Measurements from ENCODE around the gene MRGPRX4.
"Not testable (repeated sequence)": the region's sequence is repeated elsewhere in the genome, so short reads cannot be mapped to it uniquely, and the experiment has no call there.

Gene MRGPRX4

DNA sequence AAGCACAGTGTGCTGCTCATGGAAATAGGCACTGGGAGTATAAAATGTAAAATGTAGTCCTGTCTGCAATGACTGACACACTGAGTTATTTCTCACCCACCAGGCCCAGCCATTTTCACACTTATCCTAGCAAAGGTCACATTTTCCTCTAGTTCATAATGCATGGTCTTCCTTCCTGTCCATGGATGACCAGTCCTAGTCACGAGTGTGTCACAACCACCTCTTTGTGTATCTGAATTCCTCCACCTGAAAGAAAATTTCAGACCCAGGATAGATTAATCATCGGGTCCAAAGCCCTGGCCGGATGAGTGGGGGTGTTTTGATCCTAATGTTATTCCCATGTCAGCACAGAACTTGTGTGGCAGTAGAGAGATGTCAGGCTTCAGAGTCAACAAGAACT lies at the start of gene MRGPRX4:
TSS of gene MRGPRX4 (plus strand) at position 172 of the 400 bp plus-strand sequence. CDS start 420 bp downstream, outside the sequence.
- no peak for DNase-seq (ENCODE audit: low read depth in 2 of 2)

DNA sequence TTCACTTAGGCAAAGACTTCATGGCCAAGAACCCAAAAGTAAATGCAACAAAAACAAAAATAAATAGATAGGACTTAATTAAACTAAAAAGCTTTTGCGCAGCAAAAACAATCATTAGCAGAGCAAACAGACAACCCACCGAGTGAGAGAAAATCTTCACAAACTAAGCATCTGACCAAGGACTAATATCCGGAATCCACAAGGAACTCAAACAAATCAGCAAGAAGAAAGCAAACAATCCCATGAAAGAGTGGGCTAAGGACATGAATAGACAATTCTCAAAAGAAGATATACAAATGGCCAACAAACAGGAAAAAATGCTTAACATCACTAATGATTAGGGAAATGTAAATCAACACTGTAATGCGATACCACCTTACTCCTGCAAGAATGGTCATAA lies 41.5 kb upstream of the MRGPRX4 start:
- not testable (repeated sequence) for DNase-seq (ENCODE audit: low read depth in 2 of 2)

DNA sequence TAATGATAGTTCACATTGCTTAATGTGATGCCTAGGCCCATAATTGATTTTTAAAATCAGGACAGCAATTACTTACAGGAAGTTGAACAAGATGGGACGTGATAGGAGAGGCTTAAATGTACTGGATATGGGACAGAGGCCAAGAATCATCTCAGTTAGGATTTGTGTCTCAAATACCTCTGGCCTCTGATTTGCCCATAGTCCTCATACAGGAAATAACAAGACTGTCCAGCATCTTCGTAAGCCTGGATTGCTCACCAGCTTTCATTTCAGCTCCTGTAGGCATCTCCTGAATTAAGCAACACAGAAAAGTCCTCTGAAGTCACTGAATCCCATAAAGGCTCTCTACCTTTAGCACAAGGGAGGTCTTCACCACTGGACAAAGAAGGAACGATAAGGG lies 40.3 kb upstream of the MRGPRX4 start, which contains the start of gene MRGPRX3:
TSS of gene MRGPRX3 (plus strand) at position 231 of the 400 bp plus-strand sequence. CDS start 4,632 bp downstream, outside the sequence.
- no peak for DNase-seq (ENCODE audit: low read depth in 2 of 2)

DNA sequence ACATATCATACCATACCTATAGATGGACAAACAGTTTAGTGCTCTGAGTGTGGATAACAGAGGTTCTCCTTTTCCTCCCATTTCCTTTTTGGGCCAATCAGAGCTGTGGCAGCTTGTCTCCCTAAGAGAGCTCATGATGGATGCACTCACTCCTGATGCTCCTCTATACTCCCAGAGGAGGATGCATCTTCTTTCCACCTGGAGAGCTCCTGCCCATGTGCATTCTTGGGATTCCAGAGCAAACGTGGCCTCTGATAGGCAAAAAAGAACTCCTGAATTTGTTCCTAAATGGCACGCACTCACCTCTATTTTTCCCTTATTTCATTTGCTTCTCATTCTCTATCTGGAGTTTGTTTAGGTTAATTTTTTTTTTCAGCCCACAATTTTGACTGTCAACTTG lies 37.3 kb upstream of the MRGPRX4 start:
- no peak for DNase-seq (ENCODE audit: low read depth in 2 of 2)

DNA sequence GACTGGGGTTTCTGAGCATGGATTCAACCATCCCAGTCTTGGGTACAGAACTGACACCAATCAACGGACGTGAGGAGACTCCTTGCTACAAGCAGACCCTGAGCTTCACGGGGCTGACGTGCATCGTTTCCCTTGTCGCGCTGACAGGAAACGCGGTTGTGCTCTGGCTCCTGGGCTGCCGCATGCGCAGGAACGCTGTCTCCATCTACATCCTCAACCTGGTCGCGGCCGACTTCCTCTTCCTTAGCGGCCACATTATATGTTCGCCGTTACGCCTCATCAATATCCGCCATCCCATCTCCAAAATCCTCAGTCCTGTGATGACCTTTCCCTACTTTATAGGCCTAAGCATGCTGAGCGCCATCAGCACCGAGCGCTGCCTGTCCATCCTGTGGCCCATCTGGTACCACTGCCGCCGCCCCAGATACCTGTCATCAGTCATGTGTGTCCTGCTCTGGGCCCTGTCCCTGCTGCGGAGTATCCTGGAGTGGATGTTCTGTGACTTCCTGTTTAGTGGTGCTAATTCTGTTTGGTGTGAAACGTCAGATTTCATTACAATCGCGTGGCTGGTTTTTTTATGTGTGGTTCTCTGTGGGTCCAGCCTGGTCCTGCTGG lies 35.3 kb upstream of the MRGPRX4 start:
- no peak for DNase-seq (ENCODE audit: low read depth in 2 of 2)

DNA sequence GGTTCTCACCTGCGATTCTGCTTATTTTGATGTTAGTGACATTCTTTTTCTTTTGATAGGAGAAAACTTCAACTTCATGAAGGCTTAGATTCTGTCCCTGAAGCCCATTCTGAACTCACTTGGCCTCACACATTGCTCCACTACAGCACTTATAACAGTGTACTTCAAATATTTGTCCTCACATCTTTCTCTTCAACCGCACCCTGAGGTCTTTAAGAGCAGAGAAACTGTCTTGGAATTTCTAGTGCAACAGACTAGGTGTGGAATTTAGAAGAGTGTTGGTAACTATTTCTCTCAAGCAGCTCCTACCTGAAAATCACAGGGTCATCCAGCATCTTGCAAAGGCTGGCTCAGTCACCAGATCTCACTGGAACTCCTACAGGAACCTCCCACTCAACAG lies 32.5 kb upstream of the MRGPRX4 start:
- DNase-seq (ENCODE audit: low read depth in 2 of 2) = no peak

DNA sequence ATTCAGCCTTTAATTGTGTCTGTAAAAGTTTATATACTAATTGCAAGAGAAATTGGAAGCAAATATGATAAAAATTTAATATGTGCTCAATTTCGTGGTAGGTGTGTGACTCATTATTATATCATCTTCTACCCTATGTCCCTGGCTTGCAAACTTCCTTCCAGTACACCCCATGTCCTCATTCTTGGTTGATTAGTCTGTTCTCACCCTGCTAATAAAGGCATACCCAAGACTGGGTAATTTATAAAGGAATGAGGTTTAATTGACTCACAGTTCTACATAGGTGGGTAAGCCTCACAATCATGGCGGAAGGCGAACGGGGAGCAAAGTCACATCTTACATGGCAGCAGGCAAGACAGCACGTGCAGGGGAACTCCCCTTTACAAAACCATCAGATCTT lies 28.4 kb upstream of the MRGPRX4 start:
- DNase-seq (ENCODE audit: low read depth in 2 of 2) = no peak

DNA sequence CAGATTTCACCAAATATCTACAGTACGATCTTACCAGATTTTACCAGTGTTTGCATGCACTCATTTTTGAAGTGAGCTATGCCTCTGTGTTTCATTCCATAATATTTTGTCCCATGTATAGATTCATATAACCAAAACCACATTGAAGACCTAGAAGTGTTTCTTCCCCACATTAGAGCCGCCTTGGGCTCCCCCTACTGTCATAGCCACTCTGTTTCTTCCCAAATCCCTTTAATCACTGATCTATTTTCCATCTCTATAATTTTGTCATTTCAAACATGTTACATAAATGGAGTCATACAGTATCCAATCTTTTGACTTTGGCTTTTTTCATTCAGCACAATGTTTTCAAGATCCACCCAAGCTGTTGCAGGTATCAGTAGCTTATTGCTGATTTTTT lies 27.6 kb upstream of the MRGPRX4 start:
- DNase-seq (ENCODE audit: low read depth in 2 of 2) = no peak

DNA sequence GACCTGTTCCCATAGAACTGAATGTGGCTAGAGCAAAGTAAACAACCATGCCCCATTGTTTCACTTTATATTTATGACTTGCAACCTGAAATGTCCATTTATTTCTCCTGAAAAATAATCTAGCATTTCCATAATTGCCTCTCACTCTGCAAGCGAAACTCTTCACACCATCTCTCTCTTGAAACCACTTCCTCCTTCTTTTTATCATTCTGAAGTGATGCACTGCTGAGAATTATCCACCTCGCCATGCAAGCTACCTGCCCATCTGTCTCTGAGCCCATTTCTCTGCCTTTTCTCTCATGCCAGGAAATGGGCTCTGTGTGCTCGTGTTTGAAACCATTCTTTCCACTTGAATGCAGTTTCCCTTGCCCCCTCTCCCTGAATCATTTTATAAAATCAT lies 26.8 kb upstream of the MRGPRX4 start:
- DNase-seq (ENCODE audit: low read depth in 2 of 2) = no peak

DNA sequence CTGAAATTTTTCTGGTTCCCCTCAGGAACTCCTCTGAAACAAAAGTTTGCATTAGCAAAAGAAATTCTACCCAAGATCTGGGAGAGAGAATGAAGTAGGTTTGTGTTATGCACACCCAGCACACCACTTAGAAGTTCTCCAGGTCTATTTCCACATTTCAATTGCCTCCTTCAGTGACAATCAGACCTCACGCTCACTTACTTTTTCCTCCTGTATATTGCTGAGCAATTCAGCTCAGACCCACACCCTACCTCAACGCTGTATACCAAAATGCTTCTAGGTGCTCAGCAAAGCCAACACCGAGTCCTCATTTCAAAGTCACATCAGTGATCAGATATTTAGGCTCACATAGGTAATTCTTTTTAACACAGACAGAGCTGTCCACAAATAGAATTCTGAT lies 21.1 kb upstream of the MRGPRX4 start:
- DNase-seq (ENCODE audit: low read depth in 2 of 2) = no peak

DNA sequence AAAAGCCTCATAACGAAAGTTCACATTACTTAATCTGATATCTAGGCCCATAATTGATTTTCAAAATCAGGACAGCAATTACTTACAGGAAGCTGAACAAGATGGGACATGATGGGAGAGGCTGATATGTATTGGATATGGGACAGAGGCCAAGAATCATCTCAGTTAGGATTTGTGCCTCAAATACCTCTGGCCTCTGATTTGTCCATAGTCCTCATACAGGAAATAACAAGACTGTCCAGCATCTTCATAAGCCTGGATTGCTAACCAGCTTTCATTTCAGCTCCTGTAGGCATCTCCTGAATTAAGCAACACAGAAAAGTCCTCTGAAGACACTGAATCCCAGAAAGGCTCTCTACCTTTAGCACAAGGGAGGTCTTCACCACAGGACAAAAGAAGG lies 4.3 kb upstream of the MRGPRX4 start:
- DNase-seq (ENCODE audit: low read depth in 2 of 2) = no peak

DNA sequence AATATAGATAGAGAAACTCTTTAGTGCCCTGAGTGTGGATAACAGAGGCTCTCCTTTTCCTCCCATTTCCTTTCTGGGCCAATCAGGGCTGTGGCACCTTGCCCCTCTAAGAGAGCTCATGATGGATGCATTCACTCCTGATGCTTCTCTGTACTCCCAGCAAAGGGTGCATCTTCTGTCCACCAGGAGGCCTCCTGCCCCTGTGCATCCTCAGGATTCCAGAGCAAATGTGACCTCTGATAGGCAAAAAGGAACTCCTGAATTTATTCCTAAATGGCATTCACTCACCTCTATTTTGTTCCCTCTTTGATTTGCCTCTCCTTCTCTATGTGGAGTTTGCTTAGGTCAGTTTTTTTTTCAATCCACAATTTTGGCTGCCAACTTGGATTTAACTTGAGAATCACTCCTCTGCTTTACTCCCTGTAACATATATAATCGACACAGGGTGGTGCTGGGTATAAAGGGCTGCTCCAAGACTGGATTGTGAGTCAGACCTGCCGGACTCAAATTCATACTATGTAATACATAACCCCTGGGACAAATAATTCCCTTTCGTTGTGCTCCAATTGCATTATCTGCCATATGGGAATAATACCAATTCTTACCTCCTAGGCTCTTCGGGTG lies 1.1 kb upstream of the MRGPRX4 start:
- no peak for DNase-seq (ENCODE audit: low read depth in 2 of 2)

DNA sequence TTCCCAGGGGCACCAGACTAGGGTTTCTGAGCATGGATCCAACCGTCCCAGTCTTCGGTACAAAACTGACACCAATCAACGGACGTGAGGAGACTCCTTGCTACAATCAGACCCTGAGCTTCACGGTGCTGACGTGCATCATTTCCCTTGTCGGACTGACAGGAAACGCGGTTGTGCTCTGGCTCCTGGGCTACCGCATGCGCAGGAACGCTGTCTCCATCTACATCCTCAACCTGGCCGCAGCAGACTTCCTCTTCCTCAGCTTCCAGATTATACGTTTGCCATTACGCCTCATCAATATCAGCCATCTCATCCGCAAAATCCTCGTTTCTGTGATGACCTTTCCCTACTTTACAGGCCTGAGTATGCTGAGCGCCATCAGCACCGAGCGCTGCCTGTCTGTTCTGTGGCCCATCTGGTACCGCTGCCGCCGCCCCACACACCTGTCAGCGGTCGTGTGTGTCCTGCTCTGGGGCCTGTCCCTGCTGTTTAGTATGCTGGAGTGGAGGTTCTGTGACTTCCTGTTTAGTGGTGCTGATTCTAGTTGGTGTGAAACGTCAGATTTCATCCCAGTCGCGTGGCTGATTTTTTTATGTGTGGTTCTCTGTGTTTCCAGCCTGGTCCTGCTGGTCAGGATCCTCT lies 709 bp downstream of the MRGPRX4 start:
- no peak for DNase-seq (ENCODE audit: low read depth in 2 of 2)

DNA sequence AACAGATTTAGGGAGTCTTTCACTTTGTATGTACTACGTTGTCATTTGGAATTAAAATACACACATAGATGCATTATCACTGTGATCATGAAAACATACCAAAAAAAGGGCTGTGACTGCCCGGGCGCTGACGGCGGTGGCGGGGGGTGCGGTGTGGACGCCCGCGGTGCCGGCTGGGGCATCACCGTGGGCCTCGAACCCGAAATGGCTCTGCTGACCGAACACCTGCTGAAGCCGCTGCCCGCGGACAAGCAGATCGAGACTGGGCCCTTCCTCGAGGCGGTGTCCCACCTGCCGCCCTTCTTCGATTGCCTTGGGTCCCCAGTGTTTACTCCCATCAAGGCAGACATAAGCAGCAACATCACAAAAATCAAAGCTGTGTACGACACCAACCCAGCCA lies 16.2 kb downstream of the MRGPRX4 start:
- DNase-seq (ENCODE audit: low read depth in 2 of 2) = no peak

DNA sequence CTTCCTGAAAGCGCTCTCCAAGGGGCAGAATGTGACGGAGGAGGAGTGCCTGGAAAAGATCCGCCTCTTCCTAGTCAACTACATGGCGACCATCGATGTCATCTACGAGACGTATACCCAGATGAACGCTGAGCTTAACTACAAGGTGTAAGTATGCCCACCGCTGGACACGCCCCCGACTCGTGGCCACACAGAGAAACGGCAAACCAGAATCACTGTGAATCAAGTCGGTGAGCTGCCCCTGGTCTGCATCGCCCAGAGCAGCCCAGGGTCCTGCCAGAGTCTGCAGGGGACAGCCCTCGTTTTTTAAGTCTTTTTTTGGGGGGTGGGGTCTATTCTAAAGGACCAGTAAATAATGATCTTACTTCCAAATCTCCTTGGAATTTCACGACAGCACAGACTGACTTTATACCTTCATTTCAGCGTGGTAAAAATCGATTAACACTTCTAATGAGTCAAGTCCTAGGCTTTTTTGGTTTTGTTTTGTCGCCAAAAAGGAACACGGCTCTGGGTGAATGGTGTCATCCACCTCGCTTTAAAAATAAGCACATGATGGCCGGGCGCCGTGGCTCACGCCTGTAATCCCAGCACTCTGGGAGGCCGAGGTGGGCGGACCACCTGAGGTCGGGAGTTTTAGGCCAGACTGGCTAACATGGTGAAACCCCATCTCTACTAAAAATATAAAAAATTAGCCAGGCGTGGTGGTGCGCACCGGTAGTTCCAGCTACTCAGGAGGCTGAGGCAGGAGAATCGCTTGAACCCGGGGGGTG lies 17.0 kb downstream of the MRGPRX4 start:
- not testable (repeated sequence) for DNase-seq (ENCODE audit: low read depth in 2 of 2)

DNA sequence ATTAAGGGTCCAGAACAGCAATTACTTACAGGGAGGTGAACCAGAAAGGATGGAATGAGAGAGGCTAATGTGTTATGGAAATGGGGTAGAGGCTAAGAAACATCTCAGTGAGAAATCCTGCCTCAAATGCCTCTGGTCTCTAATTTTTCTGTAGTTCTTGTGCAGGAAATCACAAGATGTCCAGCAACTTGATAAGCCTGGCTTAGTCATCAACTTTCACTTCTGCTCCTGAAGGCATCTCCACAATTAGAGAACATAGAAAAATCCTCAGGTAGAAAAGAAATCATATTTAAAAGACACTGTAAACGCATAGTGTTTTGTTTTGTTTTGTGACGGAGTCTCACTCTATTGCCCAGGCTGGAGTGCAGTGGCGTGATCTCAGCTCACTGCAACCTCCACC lies 18.7 kb downstream of the MRGPRX4 start:
- no peak for DNase-seq (ENCODE audit: low read depth in 2 of 2)

DNA sequence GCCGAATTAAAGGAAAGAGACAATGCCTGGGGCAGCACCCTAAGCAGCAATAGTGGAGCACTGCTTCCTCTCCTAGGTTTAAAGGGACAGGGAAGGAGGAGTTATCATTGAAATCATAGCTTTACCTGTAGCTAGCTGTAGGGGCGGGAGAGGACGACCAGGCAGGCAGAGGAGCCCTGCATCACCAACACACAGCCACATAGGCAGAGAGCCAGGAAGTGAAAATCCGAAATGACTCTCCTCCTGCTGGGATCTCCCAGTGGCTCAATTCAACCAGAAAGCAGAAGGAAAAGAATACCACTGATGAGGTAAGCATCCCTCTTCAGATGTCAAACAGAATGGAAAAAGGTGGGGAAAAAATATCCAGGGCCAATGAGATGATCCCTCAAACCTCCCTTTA lies 20.4 kb downstream of the MRGPRX4 start:
- no peak for DNase-seq (ENCODE audit: low read depth in 2 of 2)

DNA sequence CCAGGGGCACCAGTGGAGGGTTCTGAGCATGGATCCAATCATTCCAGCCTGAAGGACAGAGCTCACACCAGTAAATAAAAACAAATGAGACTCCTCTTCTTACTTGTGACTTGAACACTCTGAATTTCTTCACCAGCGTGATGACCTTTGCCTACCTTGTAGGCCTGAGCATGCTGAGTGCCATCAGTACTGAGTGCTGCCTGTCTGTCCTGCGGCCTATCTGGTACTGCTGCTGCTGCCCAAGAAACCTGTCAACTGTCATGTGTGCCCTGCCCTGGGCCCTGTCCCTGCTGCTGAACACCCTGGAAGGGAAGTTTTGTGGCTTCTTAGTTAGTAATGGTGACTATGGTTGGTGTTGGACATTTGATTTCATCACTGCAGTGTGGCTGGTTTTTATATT lies 23.9 kb downstream of the MRGPRX4 start:
- DNase-seq (ENCODE audit: low read depth in 2 of 2) = no peak

DNA sequence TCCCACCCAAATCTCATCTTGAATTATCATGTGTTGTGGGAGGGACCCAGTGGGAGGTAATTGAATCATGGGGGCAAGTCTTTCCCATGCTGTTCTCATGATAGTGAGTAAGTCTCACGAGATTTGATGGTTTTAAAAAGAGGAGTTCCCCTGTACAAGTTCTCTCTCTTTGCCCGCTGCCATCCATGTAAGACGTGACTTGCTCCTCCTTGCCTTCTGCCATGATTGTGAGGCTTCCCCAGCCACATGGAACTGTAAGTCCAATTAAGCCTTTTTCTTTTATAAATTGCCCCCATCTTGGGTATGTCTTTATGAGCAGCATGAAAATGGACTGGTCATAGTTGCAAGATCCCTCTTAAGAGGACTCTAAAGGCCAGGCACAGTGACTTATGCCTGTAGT lies 25.1 kb downstream of the MRGPRX4 start:
- DNase-seq (ENCODE audit: low read depth in 2 of 2) = not testable (repeated sequence)

DNA sequence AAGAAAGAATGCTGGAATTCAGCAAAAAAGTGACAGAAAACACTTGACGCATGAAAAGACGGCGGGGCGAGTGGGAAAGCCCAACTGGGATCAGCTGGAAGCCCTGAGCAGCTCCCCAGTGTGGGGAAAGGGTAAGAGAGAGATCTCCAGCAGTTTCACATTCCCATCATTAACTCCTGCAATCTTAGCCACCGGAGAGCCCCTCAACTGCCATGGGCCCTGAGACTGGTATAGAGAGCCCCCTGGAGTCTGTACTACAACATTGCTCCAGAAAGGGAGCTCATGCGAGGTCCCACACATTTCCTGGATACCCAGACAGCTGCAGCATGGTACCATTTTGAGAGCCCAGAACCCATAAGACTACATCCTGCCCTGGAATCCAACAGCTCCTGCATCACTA lies 31.1 kb downstream of the MRGPRX4 start:
- DNase-seq (ENCODE audit: low read depth in 2 of 2) = no peak

DNA sequence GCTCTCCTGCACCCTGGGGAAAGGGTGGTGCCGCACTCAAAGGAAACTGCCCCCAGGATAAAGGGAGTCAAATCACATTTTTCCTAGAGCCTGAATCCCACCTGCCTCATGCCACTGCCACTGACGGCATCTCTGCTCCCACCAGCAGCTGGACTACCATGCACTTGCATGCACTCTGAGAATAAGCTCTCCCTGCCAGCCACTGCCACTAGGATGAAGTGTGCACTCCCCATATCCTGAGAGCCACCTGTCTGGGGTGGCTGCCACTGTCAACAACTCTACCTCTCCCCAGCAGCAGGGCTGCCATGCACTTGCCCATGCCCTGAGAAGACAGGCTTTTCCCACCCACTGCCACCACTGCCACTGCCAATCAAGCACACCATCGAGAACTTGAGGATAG lies 31.6 kb downstream of the MRGPRX4 start:
- DNase-seq (ENCODE audit: low read depth in 2 of 2) = no peak

DNA sequence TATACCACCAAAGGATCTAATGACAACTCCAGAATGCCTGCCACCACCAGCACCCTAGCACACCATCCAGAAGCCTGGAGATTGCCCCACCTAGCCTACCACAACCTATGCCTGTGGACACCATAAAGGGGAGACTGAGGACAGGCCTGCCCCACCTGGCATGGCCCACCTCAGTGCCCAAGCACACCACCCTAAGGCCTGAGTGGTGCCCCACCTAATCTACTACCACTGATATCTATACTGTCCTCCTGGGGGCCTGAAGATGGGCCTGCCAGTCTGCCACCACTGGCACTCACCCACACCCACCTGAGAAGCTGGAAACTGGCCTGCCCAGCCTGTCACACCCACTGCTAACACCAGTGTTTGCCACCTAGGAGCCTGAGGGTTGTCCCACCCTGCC lies 32.1 kb downstream of the MRGPRX4 start:
- no peak for DNase-seq (ENCODE audit: low read depth in 2 of 2)

DNA sequence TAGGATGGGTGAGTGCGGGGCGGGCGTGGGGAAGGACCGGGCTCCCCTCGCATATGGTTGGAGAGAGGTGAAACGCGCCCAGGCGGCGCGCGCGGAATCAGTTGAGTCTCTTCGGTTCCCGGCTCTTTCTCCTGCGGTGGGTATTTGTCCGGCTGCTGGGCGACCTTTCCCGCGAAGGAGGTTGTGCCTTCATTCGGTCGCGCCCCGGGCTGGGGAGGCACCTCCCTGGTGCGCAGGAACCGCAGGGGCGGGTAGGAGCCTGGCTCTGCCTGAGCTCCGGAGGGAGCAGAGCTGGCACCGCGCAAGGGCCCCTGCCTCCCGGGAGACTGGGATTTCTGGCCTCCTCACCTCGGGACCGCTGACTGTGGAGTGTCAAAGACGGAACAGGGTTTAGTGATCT lies 36.4 kb downstream of the MRGPRX4 start:
- no peak for DNase-seq (ENCODE audit: low read depth in 2 of 2)

All from activated CD4-positive, alpha-beta T cell treated with anti-CD3 and anti-CD28 coated beads for 24 hours (primary cell).